Fibroblast of upper back skin (primary cell): ENCODE data around the gene ACVR2B.
A peak's percentile ranks its signal among the peaks of the same experiment; 100 is the strongest.
"Not testable (repeated sequence)": the region's sequence is repeated elsewhere in the genome, so short reads cannot be mapped to it uniquely, and the experiment has no call there.

Experiments used
- DNase-seq: peaks from one replicate; pipeline ENCODE4 v3.0.0-alpha.2; 2013

The ACVR2B gene

DNA sequence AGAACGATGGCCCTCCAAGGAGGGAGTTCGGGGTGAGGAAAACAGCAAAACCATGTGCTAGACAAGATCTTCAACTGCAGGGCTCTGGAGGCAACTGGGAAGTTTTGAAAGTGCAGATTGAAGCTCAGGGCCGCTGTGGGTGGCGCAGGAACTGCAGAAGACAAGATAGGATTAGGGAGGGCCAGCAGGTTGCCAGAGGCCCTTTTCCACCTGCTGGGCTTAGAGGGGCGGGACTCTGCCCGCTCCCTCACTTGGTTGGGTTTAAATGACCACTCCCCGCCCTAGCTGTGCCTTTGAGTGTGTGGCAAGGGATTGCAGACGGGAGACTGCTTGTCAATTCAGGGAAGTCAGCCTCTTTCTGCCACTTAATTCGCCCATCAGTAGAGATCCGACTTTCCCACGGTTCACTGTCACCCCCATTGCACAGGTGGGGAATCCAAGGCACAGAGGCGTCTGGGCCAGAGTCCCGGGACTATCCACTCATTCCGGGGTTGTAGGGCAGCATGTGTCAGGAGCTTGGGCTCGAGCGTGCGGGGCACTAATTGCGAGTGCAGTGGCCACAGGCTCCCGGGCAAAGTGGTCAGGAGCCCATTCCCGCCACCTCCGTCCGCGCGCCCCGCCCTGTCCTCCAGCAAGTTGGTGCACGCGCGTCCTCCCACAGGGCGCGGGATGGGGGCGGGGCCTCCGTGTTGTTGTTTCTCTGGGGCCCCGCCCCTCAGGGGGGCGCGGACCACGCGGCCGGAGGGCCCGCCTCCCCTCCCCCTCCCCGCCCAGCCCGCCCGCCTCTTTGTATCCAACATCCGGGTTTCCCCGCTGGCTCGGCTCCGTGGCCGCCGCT is at the start of gene ACVR2B:
ACVR2B (plus strand) TSS at position 816 of the 838 bp plus-strand sequence. CDS start 433 bp downstream, outside the sequence.
- peak; percentile 74 for DNase-seq

DNA sequence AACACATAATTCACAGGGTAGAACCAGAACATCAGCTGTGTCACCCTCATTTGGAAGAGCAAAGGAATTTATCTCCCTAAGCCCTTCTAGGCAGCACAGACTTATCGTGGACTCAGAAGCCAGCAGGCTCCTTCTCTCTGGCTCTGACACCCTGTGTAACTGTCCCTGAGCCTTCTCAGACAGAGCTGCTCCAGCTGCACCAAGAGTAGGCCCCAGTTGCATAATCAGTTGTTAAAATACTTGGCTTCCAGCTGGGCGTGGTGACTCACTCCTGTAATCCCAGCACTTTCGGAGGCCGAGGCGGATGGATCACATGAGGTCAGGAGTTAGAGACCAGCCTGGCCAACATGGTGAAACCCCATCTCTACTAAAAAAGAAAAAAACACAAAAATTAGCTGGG is 49.4 kb upstream of the ACVR2B start:
- DNase-seq = peak; percentile 41

DNA sequence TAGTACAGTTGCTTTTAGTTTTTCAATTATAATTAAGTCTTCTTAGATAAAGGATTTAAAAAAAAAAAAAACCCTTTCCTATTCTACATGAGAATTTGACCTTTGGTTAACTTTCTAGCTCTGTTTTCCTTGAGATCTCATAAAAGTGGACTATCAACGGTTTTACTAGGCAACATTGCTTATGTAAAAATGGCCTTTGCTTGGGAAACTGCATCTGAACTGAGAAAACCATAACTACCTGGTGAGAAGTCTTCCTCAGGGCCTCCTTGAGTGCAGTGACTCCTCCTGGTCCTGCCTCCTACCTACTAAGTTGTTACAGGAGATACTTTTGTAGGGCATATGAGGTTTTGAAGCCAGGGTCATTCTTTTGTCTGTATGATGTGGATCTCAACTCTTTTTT is 42.1 kb upstream of the ACVR2B start:
- no peak for DNase-seq

DNA sequence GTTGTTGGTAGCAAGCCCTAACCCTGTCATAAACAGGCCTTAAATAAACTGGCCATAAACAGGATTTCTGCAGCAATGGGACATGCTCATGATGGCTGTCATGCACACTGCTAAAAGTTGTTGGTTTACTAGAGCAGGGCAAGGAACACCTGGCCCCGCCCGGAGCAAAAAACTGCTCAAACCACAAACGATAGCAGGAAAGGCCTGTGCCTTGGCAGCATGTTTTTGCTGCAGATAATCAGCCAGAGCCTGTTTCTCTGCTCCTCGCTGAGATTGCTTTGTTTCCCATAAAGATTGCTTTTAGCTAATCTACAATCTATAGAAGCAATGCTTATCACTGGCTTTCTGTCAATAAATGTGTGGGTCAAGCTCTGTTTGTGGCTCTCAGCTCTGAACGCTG is 32.9 kb upstream of the ACVR2B start:
- not testable (repeated sequence) for DNase-seq

DNA sequence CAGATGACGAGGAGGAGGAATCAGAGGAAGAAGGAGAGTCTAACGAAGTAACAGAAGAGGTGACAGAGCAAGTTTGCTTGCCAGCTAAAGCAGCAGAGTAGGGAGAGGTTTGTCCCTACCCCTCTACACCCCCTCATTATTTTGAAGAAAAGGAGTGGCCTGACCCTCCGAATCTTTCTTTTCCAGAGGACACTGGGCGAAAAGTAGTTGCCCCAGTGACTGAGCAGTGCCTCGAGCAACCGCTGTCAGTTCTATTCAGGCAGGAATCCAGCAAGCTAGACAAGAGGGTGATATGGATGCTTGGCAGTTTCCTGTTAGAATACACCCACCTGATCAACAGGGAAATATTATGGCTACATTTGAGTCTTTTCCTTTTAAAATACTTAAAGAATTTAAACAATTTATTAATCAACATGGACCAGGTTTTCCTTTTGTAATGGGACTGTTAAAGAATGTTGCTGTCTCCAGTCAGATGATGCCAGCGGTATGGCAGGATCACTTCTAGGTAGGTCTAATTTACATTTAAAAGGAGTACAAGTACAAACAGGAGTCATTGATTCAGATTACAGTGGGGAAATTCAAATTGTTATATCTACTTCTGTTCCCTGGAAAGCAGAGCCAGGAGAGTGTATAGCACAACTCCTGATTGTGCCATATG is 31.9 kb upstream of the ACVR2B start:
- no peak for DNase-seq

DNA sequence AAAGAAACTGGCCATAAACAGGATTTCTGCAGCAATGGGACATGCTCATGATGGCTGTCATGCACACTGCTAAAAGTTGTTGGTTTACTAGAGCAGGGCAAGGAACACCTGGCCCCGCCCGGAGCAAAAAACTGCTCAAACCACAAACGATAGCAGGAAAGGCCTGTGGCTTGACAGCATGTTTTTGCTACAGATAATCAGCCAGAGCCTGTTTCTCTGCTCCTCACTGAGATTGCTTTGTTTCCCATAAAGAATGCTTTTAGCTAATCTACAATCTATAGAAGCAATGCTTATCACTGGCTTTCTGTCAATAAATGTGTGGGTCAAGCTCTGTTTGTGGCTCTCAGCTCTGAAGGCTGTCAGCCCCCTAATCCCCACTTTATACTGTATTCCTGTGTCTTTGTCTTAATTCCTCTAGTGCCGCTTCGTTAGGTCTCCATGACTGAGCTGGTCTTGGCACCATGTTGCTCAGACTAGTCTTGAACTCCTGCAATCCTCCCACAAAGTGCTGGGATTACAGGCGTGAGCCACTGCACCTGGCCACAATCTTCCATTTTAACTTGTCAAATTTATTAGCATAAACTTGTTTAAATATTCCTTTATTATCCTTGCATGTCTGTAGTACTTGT is 26.8 kb upstream of the ACVR2B start:
- DNase-seq = not testable (repeated sequence)

DNA sequence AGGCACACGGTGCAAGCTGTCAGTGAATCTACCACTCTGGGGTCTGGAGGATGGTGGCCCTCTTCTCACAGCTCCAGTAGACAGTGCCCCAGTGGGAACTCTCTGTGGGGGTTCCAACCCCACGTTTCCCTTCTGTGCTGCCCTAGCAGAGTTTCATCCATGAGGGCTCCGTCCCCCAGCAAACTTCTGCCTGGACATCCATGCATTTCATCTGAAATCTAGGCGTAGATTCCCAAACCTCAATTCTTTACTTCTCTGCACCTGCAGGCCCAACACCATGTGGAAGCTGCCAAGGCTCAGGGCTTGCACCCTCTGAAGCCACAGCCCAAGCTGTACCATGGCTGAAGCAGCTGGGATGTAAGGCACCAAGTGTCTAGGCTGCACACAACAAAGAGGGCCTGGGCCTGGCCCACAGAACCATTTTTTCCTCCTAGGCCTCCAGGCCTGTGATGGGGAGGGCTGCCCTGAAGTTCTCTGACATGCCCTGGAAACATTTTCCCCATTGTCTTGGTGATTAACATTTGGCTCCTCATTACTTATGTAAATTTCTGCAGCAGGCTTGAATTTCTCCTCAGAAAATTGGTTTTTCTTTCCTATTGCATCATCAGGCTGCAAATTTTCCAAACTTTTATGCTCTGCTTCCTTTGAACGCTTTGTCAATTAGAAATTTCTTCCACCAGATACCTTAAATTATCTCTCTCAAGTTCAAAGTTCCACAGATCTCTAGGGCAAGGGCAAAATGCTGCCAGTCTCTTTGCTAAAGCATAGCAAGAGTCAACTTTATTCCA is 20.6 kb upstream of the ACVR2B start:
- DNase-seq = not testable (repeated sequence)

DNA sequence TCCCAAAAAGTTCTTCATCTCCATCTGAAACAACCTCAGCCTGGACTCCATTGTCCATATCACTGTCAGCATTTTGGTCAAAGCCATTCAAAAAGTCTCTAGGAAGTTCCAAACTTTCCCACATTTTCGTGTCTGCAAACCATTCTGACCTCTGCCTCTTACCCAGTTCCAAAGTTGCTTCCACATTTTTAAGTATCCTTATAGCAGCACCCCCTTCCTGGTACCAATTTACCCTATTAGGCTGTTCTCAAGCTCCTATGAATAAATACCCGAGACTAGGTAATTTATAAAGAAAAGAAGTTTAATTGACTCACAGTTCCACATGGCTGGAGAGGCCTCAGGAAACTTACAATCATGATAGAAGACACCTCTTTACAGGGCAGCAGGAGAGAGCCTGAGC is 20.0 kb upstream of the ACVR2B start:
- DNase-seq = not testable (repeated sequence)

DNA sequence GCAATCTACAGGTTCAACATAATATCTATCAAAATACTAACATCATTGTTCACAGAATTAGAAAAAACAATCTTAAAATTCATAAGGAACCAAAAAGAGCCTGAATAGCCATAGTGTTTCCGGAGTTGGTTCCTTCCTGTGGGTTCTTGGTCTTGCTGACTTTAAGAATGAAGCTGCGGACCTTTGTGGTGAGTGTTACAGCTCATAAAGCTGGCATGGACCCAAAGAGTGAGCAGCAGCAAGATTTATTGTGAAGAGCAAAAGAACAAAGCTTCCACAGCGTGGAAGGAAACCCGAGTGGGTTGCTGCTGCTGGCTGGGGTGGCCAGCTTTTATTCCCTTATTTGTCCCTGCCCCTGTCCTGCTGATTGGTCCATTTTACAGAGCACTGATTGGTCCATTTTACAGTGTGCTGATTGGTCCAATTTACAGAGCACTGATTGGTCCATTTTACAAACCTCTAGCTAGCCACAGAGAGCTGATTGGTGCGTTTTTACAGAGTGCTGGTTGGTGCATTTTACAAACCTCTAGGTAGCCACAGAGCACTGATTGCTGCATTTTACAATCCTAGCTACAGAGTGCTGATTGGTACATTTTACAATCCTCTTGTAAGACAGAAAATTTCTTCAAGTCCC is 15.1 kb upstream of the ACVR2B start:
- DNase-seq = peak; percentile 22

DNA sequence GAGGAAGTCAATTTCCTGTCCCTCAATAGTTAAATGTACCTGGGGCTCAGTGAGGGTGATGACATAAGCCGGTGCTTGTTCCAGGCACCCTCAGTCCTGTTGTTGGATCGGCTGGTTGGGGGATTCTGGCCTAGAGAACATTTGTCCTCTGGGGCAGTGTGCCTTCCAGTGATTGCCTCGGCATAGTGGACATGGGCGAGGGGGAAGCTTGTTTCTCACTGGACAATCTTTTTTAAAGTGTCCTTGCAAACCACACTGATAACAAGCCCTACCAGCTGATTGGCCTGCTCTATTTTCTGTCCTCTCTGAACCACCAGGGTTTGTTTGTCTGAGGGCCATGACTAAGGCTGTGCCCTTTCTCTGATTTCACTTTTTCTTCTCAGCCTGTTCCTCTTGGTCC is 10.5 kb upstream of the ACVR2B start:
- not testable (repeated sequence) for DNase-seq

DNA sequence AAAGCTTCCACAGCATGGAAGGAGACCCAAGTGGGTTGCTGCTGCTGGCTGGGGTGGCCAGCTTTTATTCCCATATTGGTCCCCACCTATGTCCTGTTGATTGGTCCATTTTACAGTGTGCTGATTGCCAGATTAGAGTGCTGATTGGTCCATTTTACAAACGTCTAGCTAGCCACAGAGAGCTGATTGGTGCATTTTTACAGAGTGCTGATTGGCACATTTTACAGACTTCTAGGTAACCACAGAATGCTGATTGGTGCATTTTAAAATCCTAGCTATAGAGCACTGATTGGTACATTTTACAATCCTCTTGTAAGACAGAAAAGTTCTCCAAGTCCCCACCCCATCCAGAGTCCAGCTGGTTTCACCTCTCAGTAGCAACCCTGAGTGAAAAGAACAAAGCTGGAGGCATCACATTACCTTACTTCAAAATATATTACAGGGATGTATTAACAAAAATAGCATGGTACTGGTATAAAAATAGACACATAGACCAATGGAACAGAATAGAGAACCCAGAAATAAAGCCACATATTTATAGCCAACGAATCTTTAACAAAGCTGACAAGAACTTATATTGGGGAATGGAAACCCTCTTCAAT is 7.5 kb upstream of the ACVR2B start:
- DNase-seq = no peak

DNA sequence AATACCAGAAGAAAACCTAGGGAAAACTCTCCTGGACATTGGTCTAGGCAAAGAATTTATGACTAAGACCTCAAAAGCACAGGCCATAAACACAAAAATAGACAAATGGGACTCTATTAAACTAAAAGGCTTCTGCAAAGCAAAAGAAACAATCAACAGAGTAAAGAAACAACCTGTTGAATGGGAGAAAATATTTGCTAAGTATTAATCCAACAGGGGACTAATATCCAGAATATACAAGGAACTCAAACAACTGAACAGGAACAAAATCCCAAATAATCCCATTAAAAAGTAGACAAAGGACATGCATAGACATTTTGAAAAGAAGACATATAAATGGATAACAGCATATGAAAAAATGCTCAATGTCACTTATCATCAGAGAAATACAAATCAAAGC is 6.9 kb upstream of the ACVR2B start:
- DNase-seq = no peak

DNA sequence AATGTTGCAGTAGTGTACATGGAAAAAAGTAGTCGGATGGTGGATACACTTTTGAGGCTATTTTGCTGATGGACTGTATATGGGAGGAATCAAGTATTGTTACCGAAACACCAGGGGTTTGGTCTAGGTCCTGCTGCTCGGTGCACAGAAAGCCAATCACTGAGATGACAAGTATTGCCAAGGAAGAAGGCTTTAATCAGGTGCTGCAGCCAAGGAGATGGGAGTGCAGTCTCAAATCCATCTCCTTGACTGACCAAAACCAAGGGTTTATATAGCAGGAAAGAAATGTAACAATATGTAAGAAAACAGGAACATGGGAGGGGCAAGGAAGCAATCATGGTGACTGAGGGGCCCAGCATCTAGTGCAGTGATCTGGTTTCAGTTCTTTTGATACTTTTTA is 2.8 kb upstream of the ACVR2B start:
- DNase-seq = no peak

DNA sequence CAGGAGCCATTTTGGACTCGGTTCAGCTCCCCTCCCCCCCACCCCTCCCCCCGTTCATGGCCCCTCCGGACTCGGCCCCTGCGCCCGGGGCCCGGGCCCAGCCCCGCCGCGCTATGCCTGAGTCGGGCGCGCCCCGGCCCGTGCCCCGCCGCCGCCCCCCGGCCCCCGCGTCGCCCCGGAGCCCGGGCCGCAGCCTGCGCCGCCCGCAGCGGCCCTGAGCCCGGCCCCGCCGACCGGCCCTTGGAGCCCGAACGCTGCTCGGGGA is 155 bp downstream of the ACVR2B start:
- DNase-seq = no peak

DNA sequence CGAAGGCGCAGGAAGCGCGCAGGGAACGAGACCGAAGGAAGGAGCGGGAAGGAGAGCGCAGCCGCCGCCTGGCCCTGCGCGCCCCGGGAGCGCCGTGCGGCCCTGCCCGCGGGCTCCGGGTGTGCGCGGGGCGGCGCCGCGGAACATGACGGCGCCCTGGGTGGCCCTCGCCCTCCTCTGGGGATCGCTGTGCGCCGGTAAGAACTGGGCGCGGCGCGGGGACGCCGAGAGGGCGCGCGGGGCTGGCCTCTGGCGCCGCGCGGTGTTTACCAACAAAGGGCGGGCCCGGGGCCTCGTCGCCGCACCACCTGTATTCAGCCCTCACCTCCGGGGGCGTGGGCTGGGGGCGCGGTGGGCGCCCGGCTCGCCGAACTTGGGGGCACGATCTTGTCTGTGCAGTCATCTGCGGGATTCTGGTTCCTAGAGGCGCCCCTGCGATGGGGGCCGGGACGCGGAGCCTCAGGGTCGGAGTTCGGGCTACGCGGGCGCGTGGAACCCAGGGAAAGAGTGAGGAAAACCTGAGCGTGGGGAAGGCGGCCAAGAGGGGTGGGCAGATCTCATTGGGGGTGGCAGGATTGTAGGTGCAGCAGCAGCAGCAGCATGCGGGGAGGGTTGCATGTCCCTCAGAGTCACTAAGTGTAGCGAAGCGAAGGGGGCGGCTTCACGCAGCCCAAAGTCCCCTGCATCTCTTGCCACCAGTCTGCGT is 641 bp downstream of the ACVR2B start:
- DNase-seq = no peak

DNA sequence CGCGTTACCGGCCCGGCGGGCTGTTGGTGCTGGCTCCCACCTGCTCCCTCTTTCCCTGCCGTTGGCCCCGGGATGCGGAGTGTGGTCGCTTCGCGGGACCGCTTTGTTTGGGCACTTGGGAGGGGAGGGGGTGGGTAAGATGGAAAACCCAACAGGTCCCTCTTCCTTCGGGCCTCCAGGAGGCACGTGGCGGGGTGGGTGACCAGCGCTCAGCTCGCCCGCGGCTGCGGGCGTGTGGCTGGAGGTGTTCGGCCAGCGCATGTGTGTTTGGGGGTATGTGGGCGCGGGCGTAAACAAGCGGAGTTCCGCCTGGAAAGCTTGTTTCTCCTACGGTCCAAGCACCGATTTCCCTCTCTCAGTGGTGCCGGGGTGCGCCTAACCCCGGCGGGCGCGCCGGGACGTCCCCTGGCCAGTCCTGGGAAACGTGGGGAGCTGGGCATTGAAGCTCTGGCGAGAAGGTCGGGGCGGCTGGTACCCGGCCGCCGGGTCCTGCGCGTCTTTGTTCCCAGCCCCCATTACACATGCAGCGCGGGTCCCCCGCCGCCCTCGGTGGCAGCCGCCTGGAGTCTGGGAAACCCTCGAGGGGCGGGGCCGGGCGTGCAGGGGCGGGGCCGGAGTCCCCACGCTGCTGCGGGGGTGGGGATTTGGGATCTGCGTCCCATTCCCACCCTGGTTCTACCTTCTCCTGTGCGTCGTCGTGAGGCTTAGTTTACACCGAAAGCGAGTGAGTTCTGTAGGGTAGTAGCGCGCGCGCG is 1.4 kb downstream of the ACVR2B start:
- peak; percentile 34 for DNase-seq

DNA sequence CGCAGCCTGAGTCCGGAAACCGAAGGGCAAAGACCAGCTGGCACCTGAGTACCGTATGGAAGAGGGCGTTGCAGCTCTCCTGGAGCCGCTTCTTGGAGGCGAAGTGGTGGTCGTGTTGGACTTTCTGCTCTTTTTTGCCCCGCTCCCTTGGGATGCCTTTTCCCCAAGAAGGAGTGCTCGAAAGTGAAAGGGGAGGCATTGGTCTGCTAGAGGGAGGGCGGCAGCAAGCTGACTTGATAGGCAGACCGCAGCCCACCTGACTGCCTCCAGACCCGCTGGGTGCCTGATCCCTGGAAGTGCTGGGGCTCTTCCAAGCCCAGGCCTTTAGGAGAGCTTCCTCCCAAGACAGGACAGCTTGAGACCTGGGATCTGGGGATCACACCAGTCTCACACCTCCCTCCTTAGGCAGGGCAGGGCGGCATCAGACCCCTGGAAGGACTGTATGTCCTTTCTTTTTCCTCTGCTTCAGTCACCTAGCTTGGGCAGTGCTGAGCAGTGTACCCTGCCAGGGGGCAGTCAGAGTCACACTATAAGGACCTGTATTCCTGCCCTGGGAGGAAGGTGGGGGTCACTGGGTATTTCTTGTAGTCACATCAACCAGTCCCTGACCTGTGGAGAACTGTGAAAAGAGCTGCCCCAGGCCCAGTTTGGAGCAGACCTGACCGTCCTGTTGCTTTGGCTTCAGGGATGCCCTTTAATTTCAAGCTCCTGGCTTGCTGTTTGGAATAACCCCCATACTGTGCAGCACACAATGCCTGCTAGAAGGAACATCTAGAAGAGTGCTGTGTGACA is 2.1 kb downstream of the ACVR2B start:
- DNase-seq = no peak

DNA sequence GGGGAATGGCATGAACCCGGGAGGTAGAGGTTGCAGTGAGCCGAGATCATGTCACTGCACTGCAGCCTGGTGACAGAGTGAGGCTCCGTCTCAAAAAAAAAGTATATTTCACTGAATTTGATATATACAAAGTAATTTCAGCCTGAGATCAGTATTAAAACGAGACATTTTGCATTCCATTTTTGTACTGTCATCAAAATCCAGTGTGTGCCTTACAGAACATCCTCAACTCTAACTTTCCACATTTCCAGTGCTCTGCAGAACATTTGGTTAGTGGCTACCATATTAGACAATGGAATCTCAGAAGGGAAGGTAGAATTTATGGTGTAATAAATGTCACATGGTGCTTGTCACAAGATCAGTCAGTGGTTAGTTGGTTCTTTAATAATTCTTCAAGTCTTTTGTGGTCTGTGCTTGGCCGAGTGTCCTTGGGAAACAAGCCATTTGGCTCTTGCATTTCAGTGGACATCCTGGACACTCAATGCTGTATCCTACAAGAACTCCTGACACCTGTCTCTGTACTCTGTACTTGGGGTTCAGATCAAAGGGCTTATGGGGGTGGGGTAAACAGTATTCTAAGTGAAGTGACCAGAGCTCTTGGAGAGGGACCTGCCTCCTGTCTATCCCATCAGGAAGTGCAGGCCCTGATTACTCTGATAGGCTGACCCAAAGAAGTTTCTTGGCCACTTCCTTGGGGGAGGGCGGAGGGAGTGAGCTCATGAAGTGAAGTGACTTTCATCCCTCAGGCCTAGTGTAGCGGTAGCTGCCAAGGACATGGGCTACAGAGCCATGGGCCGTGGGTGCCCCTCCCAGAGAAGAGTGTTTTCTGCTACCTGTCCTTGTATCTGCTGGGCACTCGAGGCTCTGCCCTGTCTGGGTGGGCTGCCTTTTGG is 3.7 kb downstream of the ACVR2B start:
- no peak for DNase-seq
